ENCODE data around the gene SPRED3. TPM values are rescaled to one million over a fixed set of nuclear protein-coding genes. Genes with fewer than 3 reads are reported as not detected.
"Not testable (repeated sequence)": the region's sequence is repeated elsewhere in the genome, so short reads cannot be mapped to it uniquely, and the experiment has no call there.

Gene SPRED3
- total RNA-seq, 1 experiment from 2014 or later = 5.6 TPM

- ChIA-PET POLR2A (interaction anchor here (0.6 to 2.8 kb wide), 22 partner anchors 11 to 1185 kb away, joined by 3 to 17 read pairs (median 3); partner anchors contain the start of genes ECH1, GGN, MRPS12 and NFKBIB), CTCF (interaction anchor here (0.5 to 2.4 kb wide), 46 partner anchors 9 to 1754 kb away, joined by 3 to 15 read pairs (median 4); partner anchors contain the start of genes ECH1, MRPS12, PSMD8 and SARS2)
- peaks cover 14% of the 10 kb centered on the region for H3K36me3 Mint-ChIP-seq (ENCODE audit: insufficient read depth, unreplicated experiment)
- no peaks in the 10 kb centered on the region for H3K4me1 Mint-ChIP-seq (ENCODE audit: insufficient read depth, unreplicated experiment)
- H3K27ac Mint-ChIP-seq (ENCODE audit: low read depth, unreplicated experiment) = peak within 1 kb of the TSS; percentile 95
- H3K9me3 Mint-ChIP-seq (ENCODE audit: unreplicated experiment) = no peaks in the 10 kb centered on the region
- peak; percentile 96 for TF ChIP-seq CTCF (IDR thresholded peaks at IDR 0.05; ENCODE audit: unreplicated experiment)
- H3K4me3 Mint-ChIP-seq (ENCODE audit: unreplicated experiment) = peak within 1 kb of the TSS; percentile 90
- no peaks in the 10 kb centered on the region for H3K27me3 Mint-ChIP-seq (ENCODE audit: insufficient read depth, unreplicated experiment)
- intact Hi-C loops (cut with micrococcal nuclease) = loop anchor here (1.0 to 10.0 kb wide), 6 partner anchors 14 to 550 kb away; partner anchors contain the start of genes MRPS12 and SARS2
- DNase-seq (ENCODE audit: unreplicated experiment) = peak; percentile 98
- BruUV-seq (replicated peaks) = no TSS peak
Observed at GRCh38 chr19:38402967-38403674, 14.6 kb downstream of the SPRED3 start, which contains the start of gene FAM98C. Gene FAM98C, plus strand, starts transcription at chr19:38403093. Its CDS starts 61 bp downstream, at chr19:38403154.

GRCh38 chr19:38404858-38405257 lies 16.4 kb downstream of the SPRED3 start:
- POLR2A ChIA-PET = interaction anchor here (0.6 to 0.8 kb wide), 2 partner anchors 448 to 1998 kb away, joined by 3 to 4 read pairs; no protein-coding TSS in a partner anchor
- no peak overlapping the region for H3K27ac Mint-ChIP-seq (ENCODE audit: low read depth, unreplicated experiment)
- DNase-seq (ENCODE audit: unreplicated experiment) = no peak
- intact Hi-C loops (cut with micrococcal nuclease) = loop anchor here (10.0 kb wide), 1 partner anchor 160 kb away; no protein-coding TSS in a partner anchor
- no peak overlapping the region for H3K4me3 Mint-ChIP-seq (ENCODE audit: unreplicated experiment)
- CTCF ChIA-PET = interaction anchor here (0.6 to 1.4 kb wide), 6 partner anchors 9 to 529 kb away, joined by 3 to 5 read pairs (median 3); partner anchors contain the start of genes MRPS12 and SARS2
- peaks cover 15% of the 10 kb centered on the region for H3K36me3 Mint-ChIP-seq (ENCODE audit: insufficient read depth, unreplicated experiment)
- no TSS peak for BruUV-seq (replicated peaks)
- TF ChIP-seq CTCF (IDR thresholded peaks at IDR 0.05; ENCODE audit: unreplicated experiment) = no peak
- H3K4me1 Mint-ChIP-seq (ENCODE audit: insufficient read depth, unreplicated experiment) = no peaks in the 10 kb centered on the region
- no peaks in the 10 kb centered on the region for H3K9me3 Mint-ChIP-seq (ENCODE audit: unreplicated experiment)
- no peaks in the 10 kb centered on the region for H3K27me3 Mint-ChIP-seq (ENCODE audit: insufficient read depth, unreplicated experiment)

GRCh38 chr19:38405276-38405675 lies 16.8 kb downstream of the SPRED3 start:
- TF ChIP-seq CTCF (IDR thresholded peaks at IDR 0.05; ENCODE audit: unreplicated experiment) = no peak
- no peak overlapping the region for H3K4me3 Mint-ChIP-seq (ENCODE audit: unreplicated experiment)

GRCh38 chr19:38409631-38410133 lies 21.2 kb downstream of the SPRED3 start:
- intact Hi-C loops (cut with micrococcal nuclease) = loop anchor here (10.0 kb wide), 1 partner anchor 165 kb away; no protein-coding TSS in a partner anchor
- no peak overlapping the region for H3K27ac Mint-ChIP-seq (ENCODE audit: low read depth, unreplicated experiment)
- BruUV-seq (replicated peaks) = no TSS peak

More at GRCh38 chr19:38405276-38405675, 16.8 kb downstream of the SPRED3 start:
- intact Hi-C loops (cut with micrococcal nuclease) = loop anchor here (10.0 kb wide), 1 partner anchor 160 kb away; no protein-coding TSS in a partner anchor
- Mint-ChIP-seq H3K27me3 (ENCODE audit: insufficient read depth, unreplicated experiment) (no peaks in the 10 kb centered on the region), H3K36me3 (ENCODE audit: insufficient read depth, unreplicated experiment) (peaks cover 15% of the 10 kb centered on the region), H3K27ac (ENCODE audit: low read depth, unreplicated experiment) (no peak overlapping the region), H3K4me1 (ENCODE audit: insufficient read depth, unreplicated experiment) (no peaks in the 10 kb centered on the region), H3K9me3 (ENCODE audit: unreplicated experiment) (no peaks in the 10 kb centered on the region)
- DNase-seq (ENCODE audit: unreplicated experiment) = no peak
- BruUV-seq (replicated peaks) = no TSS peak
- ChIA-PET POLR2A (interaction anchor here (0.6 kb wide), 1 partner anchor 1998 kb away, joined by 3 read pairs; no protein-coding TSS in a partner anchor), CTCF (interaction anchor here (0.6 to 1.3 kb wide), 4 partner anchors 9 to 528 kb away, joined by 3 read pairs; no protein-coding TSS in a partner anchor)

GRCh38 chr19:38410407-38410806 lies 21.9 kb downstream of the SPRED3 start:
- intact Hi-C loops (cut with micrococcal nuclease); POLR2A ChIA-PET; H3K4me3 Mint-ChIP-seq (ENCODE audit: unreplicated experiment); H3K27me3 Mint-ChIP-seq (ENCODE audit: insufficient read depth, unreplicated experiment); DNase-seq (ENCODE audit: unreplicated experiment); H3K4me1 Mint-ChIP-seq (ENCODE audit: insufficient read depth, unreplicated experiment); CTCF ChIA-PET; H3K27ac Mint-ChIP-seq (ENCODE audit: low read depth, unreplicated experiment); H3K9me3 Mint-ChIP-seq (ENCODE audit: unreplicated experiment); BruUV-seq (replicated peaks): not testable (repeated sequence)
- H3K36me3 Mint-ChIP-seq (ENCODE audit: insufficient read depth, unreplicated experiment) = peaks cover 15% of the 10 kb centered on the region

More at GRCh38 chr19:38409631-38410133, 21.2 kb downstream of the SPRED3 start:
- TF ChIP-seq CTCF (IDR thresholded peaks at IDR 0.05; ENCODE audit: unreplicated experiment) = no peak
- no peak overlapping the region for H3K4me3 Mint-ChIP-seq (ENCODE audit: unreplicated experiment)
- H3K36me3 Mint-ChIP-seq (ENCODE audit: insufficient read depth, unreplicated experiment) = peaks cover 15% of the 10 kb centered on the region
- ChIA-PET CTCF (interaction anchor here (0.6 to 0.8 kb wide), 2 partner anchors 320 to 476 kb away, joined by 3 read pairs; no protein-coding TSS in a partner anchor), POLR2A (no interaction called here)
- H3K9me3 Mint-ChIP-seq (ENCODE audit: unreplicated experiment) = no peaks in the 10 kb centered on the region
- H3K4me1 Mint-ChIP-seq (ENCODE audit: insufficient read depth, unreplicated experiment) = peaks cover 10% of the 10 kb centered on the region
- H3K27me3 Mint-ChIP-seq (ENCODE audit: insufficient read depth, unreplicated experiment) = no peaks in the 10 kb centered on the region
- DNase-seq (ENCODE audit: unreplicated experiment) = peak; percentile 32

Measured in MCF 10A (cell line).